ENCODE measurements around the gene GIGYF1.
A peak's percentile ranks its signal among the peaks of the same experiment; 100 is the strongest.
"Not testable (repeated sequence)": the region's sequence is repeated elsewhere in the genome, so short reads cannot be mapped to it uniquely, and the experiment has no call there.

GIGYF1 gene

DNA sequence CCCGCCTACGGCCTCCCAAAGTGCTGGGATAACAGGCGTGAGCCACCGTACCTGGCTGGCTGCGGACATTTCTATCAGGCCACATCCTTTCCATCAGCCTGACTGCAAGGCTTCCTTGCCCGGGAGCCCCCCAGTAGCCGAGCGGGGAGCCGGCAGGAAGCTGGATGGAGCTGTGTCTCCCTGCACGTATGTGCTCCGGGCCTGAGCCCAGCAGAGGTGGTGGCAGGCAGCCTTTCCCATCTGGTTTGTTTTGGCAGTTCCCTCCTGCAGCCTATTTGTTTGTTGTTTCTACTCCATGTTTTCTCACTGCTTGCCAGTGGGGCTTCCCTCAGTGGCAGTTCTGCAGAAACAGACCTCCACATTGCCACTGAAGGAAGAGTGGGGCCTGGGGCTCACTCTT, 17.3 kb upstream of the GIGYF1 start:
- no peak for DNase-seq (ENCODE audit: low read depth in 2 of 2, low spot score in 1 of 2)

- no peak for DNase-seq (ENCODE audit: low read depth in 2 of 2, low spot score in 1 of 2)
These were observed 16.4 kb upstream of the GIGYF1 start for GRCh38 chr7:100710452-100710851.

DNA sequence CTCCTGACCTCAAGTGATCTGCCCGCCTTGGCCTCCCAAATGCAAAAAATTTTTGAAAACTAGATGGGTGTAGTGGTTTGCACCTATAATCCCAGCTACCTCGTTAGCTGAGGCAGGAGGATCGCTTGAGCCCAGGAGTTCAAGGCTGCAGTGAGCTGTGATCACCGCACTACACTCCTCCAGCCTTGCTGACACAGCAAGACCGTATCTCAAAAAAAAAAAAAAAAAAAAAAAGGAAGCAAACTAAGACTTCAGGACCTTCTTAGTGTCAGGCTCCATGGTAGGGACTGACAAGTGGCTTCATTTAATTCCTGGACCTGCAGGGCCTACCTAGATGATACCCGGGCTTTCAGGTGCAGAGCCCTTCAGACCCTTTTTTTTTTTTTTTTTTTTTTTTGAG, 14.3 kb upstream of the GIGYF1 start:
- DNase-seq (ENCODE audit: low read depth in 2 of 2, low spot score in 1 of 2) = no peak

DNA sequence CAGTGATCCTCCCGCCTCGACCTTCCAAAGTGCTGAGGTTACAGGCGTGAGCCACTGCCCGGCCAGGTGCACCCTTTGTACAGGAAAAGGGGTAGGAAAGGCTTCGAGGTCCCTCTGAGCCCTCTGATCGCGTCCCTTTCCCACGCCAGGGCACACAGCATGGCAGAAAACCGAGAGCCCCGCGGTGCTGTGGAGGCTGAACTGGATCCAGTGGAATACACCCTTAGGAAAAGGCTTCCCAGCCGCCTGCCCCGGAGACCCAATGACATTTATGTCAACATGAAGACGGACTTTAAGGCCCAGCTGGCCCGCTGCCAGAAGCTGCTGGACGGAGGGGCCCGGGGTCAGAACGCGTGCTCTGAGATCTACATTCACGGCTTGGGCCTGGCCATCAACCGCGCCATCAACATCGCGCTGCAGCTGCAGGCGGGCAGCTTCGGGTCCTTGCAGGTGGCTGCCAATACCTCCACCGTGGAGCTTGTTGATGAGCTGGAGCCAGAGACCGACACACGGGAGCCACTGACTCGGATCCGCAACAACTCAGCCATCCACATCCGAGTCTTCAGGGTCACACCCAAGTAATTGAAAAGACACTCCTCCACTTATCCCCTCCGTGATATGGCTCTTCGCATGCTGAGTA, 12.7 kb upstream of the GIGYF1 start:
- DNase-seq (ENCODE audit: low read depth in 2 of 2, low spot score in 1 of 2) = no peak

- DNase-seq (ENCODE audit: low read depth in 2 of 2, low spot score in 1 of 2) = peak; percentile 97 to 98
These were observed 12.0 kb upstream of the GIGYF1 start, which contains the start of gene POP7 for GRCh38 chr7:100705753-100706671. TSS of gene POP7 (plus strand) at chr7:100706121. CDS start at chr7:100706831, 710 bp downstream.

- DNase-seq (ENCODE audit: low read depth in 2 of 2, low spot score in 1 of 2) = peak; percentile 59
These were observed 11.3 kb upstream of the GIGYF1 start for GRCh38 chr7:100705320-100705752.

GRCh38 chr7:100701089-100701488, 7.0 kb upstream of the GIGYF1 start:
- DNase-seq (ENCODE audit: low read depth in 2 of 2, low spot score in 1 of 2) = not testable (repeated sequence)

DNA sequence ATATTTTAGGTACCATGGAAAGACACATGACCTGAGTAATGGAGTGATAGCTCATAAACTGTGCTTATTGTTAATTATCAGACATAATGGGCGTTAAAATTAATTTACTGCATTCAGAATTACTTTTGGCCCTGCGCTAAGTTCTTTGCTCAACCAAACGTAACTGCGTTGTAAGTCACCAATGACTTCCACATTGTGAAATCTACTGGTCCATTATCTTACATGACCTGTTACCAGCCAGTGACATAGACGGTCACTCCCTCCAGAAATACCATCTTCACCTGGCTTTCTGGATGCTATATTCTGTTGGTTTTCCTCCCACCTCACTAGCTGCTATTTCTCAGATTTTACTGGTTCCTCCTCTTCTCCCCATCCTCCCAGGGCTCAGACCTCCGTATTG, 5.0 kb upstream of the GIGYF1 start:
- no peak for DNase-seq (ENCODE audit: low read depth in 2 of 2, low spot score in 1 of 2)

- DNase-seq (ENCODE audit: low read depth in 2 of 2, low spot score in 1 of 2) = no peak
These were observed 2.1 kb upstream of the GIGYF1 start for GRCh38 chr7:100696123-100696521.

DNA sequence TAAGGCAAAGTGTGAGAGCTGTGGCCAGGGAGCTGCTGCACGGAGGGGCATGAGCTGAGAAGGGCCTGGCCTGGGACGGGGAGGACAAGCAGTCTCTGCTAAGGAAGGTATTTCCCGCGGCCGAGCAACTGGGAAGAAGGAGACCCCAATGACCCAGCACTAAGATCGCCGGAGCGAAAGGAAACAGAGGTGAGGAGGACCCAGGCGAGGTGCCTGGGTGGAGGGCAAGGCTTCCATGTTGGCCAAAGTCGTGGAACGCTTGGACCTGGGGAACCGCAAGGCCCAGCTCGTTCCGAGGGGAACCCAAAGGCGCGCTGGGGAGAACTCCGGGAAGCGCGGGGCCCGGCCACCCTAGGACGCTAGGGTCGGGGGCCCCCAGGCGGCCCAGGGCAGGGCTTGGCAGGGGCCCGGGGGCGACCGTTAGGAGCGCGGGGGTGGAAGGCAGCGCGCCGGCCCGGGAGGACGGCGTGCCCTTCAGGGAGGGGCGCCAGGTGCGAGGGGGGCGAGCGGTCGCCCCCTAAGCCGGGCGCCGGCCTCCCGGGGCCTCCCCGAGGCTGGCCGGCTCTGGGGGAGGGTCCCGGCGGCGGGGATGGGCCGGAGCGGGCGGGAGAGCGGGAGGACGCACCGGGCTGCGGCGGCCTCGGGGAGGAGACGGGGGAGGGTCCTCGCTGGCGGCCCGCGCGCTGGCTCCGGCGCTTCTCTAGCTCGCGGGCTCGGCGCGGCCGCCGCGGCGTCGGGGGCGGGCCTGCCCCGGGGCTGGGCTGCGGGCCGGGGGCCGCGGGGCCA, 545 bp downstream of the GIGYF1 start:
- no peak for DNase-seq (ENCODE audit: low read depth in 2 of 2, low spot score in 1 of 2)

DNA sequence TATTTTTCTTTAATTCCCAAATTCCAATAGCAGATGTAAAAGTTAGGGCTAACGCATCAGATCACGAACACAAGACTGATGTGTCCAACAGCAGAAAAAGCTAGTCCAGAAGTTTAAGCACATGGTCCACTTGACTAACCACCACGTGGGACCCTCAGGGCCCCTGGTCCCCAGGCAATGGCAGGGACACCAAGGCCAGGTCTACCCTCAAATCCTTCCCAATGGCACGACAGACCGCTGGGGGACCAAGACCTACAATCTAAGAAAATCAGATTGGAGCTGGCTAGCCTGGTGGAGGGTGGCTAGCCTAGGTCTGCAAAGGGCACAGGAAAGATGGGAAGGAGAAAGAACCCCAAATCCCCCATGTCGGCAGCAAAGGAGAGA, 1.5 kb downstream of the GIGYF1 start:
- DNase-seq (ENCODE audit: low read depth in 2 of 2, low spot score in 1 of 2) = no peak

GRCh38 chr7:100691676-100692577, 2.1 kb downstream of the GIGYF1 start:
- peak; percentile 46 to 75 for DNase-seq (ENCODE audit: low read depth in 2 of 2, low spot score in 1 of 2)

- no peak for DNase-seq (ENCODE audit: low read depth in 2 of 2, low spot score in 1 of 2)
These were observed 4.6 kb downstream of the GIGYF1 start for GRCh38 chr7:100689230-100690135.

DNA sequence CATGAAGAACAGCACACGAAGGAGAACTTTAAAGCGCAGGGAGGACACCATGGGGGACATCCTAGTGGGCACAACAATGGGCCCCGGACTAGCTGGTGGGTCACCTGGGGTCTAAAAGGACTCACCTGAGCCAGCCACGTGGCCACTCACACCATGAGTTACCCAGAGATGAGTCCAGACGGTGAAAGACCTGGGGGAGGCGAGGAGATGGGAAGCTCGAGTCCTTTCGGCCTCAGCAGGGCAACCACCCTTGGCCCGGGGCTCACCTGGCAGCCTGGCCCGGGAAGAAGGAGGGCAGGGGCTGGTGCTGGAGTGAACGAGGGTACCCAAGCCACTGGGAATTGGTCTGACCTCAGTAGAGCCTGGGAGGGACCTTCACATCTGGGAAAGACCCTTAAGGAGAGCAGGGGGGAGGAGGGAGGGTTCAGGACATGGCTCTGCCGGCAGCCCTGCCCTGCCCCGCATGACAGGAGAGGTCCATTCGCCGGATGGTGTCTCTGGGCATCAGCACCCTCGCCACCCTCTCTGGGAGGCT, 5.7 kb downstream of the GIGYF1 start:
- DNase-seq (ENCODE audit: low read depth in 2 of 2, low spot score in 1 of 2) = no peak

DNA sequence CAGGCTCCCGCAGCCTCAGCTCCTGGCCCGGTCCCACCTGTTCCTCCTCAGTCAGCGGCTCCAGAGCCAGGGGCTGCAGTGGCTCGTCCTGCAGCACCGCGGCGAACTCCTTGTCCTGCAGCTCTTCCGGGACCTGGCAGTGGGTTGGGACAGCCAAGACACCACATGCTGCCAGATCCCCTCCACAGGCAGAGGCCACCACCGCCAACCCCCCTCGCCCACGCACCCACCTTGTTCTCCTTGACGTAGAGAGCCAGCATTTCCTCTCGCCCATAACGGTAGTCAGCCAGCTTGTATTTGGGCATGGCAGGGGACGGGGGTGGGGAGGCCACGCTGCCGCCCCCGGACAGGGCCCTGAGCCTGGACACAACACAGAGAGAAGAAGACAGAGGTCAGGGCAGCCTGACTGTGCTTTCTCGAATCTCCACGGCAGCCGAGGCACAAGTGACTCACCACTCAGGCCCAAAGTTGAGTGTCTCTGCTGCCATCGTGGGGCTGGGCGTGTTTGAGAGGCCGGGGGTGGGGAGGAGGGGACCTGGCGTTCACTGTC, 6.2 kb downstream of the GIGYF1 start:
- no peak for DNase-seq (ENCODE audit: low read depth in 2 of 2, low spot score in 1 of 2)

- no peak for DNase-seq (ENCODE audit: low read depth in 2 of 2, low spot score in 1 of 2)
These were observed 6.8 kb downstream of the GIGYF1 start for GRCh38 chr7:100687261-100687660.

- DNase-seq (ENCODE audit: low read depth in 2 of 2, low spot score in 1 of 2) = no peak
These were observed 7.2 kb downstream of the GIGYF1 start for GRCh38 chr7:100686822-100687211.

DNA sequence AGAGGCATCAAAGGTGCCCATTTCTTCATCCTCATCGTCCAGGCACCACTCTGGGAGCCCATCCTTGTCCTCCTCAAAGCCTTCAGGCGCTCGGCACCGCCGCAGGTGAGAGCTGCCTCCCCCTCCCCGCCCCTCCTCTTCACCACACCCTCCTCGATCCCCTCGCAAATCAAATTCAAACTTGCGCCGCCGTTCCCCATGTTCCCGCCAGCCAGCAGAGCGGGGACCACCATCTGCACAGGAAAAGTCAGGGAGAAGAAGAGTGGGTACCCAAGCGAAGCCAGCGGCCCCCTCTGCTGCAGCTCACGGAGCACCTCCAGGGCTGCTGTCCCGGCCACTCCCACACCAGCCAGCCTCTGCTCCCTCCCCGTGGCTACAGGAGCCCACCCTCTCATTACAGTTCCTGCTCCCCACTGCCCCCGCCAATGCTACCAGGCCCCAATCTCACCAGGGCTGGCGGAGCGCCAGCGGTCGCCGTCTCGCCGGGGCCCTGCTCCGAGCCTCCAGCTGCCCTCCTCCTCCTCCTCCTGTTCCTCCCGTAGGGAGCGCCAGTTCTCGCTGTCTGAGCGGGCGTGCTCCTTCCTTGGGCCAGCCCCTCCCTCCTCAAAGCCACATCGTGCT, 7.7 kb downstream of the GIGYF1 start:
- no peak for DNase-seq (ENCODE audit: low read depth in 2 of 2, low spot score in 1 of 2)

Measured in stimulated activated CD8-positive, alpha-beta memory T cell treated with anti-CD3 and anti-CD28 coated beads, Interleukin-4, amount 100 ng/mL, for 4 hours (primary cell).